GM12878 (cell line): ENCODE results near the gene GID4. TPM values are rescaled to one million over a fixed set of nuclear protein-coding genes. Genes with fewer than 3 reads are reported as not detected.

Experiments
- ASH2L ChIP-seq: fragments of 300-600, 200-600 bp; sonication (generic); IDR thresholded peaks from 2 replicates; pipeline ENCODE4 v1.6.1; 2017; ENCODE audit warnings: low read depth, mild to moderate bottlenecking, borderline replicate concordance
- BRCA1 ChIP-seq: IDR thresholded peaks from 2 replicates; pipeline ENCODE4 v1.6.1; 2011; ENCODE audit warnings: low read depth, low read length, improper control_type of control experiment
- CHD4 ChIP-seq: fragments of 200-600 bp; sonication (generic); IDR thresholded peaks from 2 replicates; pipeline ENCODE4 v1.6.1; 2016; ENCODE audit warnings: mild to moderate bottlenecking
- DPF2 ChIP-seq: fragments of 450-650 bp; IDR thresholded peaks from 2 replicates; pipeline ENCODE4 v1.6.1; 2017; ENCODE audit warnings: mild to moderate bottlenecking
- FOS ChIP-seq: IDR thresholded peaks from 3 replicates; pipeline ENCODE4 v1.6.1; 2011; ENCODE audit warnings: borderline replicate concordance; ENCODE audit not compliant: insufficient read length; ENCODE audit errors: extremely low read depth
- IRF4 ChIP-seq: IDR thresholded peaks from 2 replicates; pipeline ENCODE4 v1.6.1; 2011; ENCODE audit warnings: low read depth, low read length
- MTA3 ChIP-seq: IDR thresholded peaks from 2 replicates; pipeline ENCODE4 v1.6.1; 2012; ENCODE audit warnings: low read length, inconsistent platforms, borderline replicate concordance
- SRF ChIP-seq, 2 experiments: IDR thresholded peaks; 2 replicates each; pipeline ENCODE4 v1.6.1; 2011; ENCODE audit warnings: low read depth in 2 of 2, low read length in 2 of 2, mild to moderate bottlenecking in 1 of 2, moderate library complexity in 1 of 2
- TCF12 ChIP-seq: IDR thresholded peaks from 2 replicates; pipeline ENCODE4 v1.6.1; 2011; ENCODE audit warnings: low read depth, mild to moderate bottlenecking, low read length
- polyA plus RNA-seq, 11 experiments: library from polyadenylated mRNA; depleted of rRNA in 4 of 11; unstranded in 6 of 11; stranded (reverse) in 5 of 11; fragments of >200 nt; fragmentation: Nextera tagmentation in 4 of 11; fragmentation: Illumina TruSeq in 1 of 11; extraction: Ambion mirVana in 4 of 11; extraction: Trizol in 1 of 11; gene quantifications; 1 replicate in 1 of 11; 2 replicates in 10 of 11; pipeline versions ENCODE4 v1.2.1 to v1.2.3, GENCODE V29; 2011 to 2016; ENCODE audit warnings: inconsistent platforms in 2 of 11, missing spikeins in 2 of 11, low read depth in 1 of 11
- total RNA-seq, 4 experiments: library from RNA; depleted of rRNA in 3 of 4; stranded (reverse); fragments of >200 nt in 3 of 4; fragmentation: Illumina TruSeq in 1 of 4; extraction: Trizol in 1 of 4; gene quantifications; 2 replicates each; pipeline versions ENCODE4 v1.2.1 to v1.2.3, GENCODE V29; 2013 to 2021
- TF ChIP-seq, protein P1 (sequence below): fragments of 450-650 bp; IDR thresholded peaks from 2 replicates; pipeline ENCODE4 v1.6.1; 2017; ENCODE audit warnings: mild to moderate bottlenecking, moderate library complexity
- TF ChIP-seq, protein P2 (sequence below): fragments of 450-650 bp; IDR thresholded peaks from 2 replicates; pipeline ENCODE4 v1.6.1; 2016; ENCODE audit warnings: mild to moderate bottlenecking
- TF ChIP-seq, protein P3 (sequence below): fragments of 450-650 bp; formaldehyde crosslinking; IDR thresholded peaks from 2 replicates; pipeline ENCODE4 v1.5.0; 2022; ENCODE audit warnings: mild to moderate bottlenecking, missing genetic modification characterization
- TF ChIP-seq, protein P4 (sequence below): IDR thresholded peaks from 2 replicates; pipeline ENCODE4 v1.6.1; 2012; ENCODE audit warnings: low read depth, low read length, improper control_type of control experiment
- TF ChIP-seq, protein P5 (sequence below): fragments of 450-650 bp; formaldehyde crosslinking; IDR thresholded peaks from 2 replicates; pipeline ENCODE4 v1.4.0; 2022; ENCODE audit warnings: mild to moderate bottlenecking, moderate library complexity

Gene GID4
- total and polyA plus RNA-seq, 10 of the 15 experiments (the other 5 are each of a cell fraction or from before 2014, with no cell fraction given): 0.93 to 7.3 (median 3.6) TPM

DNA sequence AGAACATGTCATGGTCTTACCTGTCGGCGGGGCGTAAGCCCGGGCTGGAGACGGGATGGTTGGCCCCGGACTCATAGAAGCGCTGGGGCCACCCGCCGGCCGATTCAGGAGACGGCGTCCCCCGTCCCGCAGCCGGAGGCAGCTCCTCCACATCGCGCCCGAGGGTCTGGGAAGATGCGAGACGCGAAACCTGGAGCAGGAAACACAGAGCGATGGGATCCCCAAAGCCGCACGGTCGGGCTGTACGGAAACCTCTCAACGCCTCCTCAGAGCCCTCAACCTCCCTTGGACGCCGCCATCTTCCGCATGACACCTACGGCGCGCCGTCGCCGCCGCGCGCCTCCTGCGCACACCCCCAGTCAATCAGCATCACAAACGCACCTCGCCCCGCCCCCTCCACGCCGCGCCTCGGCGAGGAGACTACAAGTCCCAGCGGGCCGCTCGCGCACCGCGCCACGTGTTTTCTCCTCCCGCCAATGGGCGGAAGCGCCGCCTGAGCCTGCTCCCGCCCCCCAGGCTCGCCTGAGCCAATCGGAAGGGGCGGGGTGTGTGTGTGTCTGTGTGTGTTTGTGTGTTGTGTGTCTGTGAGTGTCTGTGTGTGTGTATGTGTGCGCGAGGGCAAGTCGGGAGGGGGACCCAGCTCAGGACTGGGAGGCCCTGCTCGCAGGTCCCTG lies at the start of gene GID4, which contains the start of gene ATPAF2 (continued):
- TF ChIP-seq BRCA1 (no peak), IRF4 (no peak), SRF (IDR thresholded peaks at IDR 0.05; ENCODE audit: low read depth in 2 of 2, low read length in 2 of 2) (peak in 1 of 2 experiments; percentile 72; a peak in 2 of 4 replicates), FOS (peak; percentile 50), MTA3 (no peak), TCF12 (0 out of 2 replicates have a peak, but pooled peaks have one; percentile 13), CHD4 (no peak), DPF2 (peak; percentile 47; the same call in 1 of the 2 replicates), ASH2L (no peak)
- TF ChIP-seq, protein P1, sequence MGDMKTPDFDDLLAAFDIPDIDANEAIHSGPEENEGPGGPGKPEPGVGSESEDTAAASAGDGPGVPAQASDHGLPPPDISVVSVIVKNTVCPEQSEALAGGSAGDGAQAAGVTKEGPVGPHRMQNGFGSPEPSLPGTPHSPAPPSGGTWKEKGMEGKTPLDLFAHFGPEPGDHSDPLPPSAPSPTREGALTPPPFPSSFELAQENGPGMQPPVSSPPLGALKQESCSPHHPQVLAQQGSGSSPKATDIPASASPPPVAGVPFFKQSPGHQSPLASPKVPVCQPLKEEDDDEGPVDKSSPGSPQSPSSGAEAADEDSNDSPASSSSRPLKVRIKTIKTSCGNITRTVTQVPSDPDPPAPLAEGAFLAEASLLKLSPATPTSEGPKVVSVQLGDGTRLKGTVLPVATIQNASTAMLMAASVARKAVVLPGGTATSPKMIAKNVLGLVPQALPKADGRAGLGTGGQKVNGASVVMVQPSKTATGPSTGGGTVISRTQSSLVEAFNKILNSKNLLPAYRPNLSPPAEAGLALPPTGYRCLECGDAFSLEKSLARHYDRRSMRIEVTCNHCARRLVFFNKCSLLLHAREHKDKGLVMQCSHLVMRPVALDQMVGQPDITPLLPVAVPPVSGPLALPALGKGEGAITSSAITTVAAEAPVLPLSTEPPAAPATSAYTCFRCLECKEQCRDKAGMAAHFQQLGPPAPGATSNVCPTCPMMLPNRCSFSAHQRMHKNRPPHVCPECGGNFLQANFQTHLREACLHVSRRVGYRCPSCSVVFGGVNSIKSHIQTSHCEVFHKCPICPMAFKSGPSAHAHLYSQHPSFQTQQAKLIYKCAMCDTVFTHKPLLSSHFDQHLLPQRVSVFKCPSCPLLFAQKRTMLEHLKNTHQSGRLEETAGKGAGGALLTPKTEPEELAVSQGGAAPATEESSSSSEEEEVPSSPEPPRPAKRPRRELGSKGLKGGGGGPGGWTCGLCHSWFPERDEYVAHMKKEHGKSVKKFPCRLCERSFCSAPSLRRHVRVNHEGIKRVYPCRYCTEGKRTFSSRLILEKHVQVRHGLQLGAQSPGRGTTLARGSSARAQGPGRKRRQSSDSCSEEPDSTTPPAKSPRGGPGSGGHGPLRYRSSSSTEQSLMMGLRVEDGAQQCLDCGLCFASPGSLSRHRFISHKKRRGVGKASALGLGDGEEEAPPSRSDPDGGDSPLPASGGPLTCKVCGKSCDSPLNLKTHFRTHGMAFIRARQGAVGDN: no peak
- TF ChIP-seq, protein P2, sequence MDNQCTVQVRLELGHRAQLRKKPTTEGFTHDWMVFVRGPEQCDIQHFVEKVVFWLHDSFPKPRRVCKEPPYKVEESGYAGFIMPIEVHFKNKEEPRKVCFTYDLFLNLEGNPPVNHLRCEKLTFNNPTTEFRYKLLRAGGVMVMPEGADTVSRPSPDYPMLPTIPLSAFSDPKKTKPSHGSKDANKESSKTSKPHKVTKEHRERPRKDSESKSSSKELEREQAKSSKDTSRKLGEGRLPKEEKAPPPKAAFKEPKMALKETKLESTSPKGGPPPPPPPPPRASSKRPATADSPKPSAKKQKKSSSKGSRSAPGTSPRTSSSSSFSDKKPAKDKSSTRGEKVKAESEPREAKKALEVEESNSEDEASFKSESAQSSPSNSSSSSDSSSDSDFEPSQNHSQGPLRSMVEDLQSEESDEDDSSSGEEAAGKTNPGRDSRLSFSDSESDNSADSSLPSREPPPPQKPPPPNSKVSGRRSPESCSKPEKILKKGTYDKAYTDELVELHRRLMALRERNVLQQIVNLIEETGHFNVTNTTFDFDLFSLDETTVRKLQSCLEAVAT: no peak
- TF ChIP-seq, protein P3, sequence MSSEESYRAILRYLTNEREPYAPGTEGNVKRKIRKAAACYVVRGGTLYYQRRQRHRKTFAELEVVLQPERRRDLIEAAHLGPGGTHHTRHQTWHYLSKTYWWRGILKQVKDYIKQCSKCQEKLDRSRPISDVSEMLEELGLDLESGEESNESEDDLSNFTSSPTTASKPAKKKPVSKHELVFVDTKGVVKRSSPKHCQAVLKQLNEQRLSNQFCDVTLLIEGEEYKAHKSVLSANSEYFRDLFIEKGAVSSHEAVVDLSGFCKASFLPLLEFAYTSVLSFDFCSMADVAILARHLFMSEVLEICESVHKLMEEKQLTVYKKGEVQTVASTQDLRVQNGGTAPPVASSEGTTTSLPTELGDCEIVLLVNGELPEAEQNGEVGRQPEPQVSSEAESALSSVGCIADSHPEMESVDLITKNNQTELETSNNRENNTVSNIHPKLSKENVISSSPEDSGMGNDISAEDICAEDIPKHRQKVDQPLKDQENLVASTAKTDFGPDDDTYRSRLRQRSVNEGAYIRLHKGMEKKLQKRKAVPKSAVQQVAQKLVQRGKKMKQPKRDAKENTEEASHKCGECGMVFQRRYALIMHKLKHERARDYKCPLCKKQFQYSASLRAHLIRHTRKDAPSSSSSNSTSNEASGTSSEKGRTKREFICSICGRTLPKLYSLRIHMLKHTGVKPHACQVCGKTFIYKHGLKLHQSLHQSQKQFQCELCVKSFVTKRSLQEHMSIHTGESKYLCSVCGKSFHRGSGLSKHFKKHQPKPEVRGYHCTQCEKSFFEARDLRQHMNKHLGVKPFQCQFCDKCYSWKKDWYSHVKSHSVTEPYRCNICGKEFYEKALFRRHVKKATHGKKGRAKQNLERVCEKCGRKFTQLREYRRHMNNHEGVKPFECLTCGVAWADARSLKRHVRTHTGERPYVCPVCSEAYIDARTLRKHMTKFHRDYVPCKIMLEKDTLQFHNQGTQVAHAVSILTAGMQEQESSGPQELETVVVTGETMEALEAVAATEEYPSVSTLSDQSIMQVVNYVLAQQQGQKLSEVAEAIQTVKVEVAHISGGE (CRISPR knock-in tag): no peak
- TF ChIP-seq, protein P4, sequence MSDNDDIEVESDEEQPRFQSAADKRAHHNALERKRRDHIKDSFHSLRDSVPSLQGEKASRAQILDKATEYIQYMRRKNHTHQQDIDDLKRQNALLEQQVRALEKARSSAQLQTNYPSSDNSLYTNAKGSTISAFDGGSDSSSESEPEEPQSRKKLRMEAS: peak; percentile 95
- TF ChIP-seq, protein P5, sequence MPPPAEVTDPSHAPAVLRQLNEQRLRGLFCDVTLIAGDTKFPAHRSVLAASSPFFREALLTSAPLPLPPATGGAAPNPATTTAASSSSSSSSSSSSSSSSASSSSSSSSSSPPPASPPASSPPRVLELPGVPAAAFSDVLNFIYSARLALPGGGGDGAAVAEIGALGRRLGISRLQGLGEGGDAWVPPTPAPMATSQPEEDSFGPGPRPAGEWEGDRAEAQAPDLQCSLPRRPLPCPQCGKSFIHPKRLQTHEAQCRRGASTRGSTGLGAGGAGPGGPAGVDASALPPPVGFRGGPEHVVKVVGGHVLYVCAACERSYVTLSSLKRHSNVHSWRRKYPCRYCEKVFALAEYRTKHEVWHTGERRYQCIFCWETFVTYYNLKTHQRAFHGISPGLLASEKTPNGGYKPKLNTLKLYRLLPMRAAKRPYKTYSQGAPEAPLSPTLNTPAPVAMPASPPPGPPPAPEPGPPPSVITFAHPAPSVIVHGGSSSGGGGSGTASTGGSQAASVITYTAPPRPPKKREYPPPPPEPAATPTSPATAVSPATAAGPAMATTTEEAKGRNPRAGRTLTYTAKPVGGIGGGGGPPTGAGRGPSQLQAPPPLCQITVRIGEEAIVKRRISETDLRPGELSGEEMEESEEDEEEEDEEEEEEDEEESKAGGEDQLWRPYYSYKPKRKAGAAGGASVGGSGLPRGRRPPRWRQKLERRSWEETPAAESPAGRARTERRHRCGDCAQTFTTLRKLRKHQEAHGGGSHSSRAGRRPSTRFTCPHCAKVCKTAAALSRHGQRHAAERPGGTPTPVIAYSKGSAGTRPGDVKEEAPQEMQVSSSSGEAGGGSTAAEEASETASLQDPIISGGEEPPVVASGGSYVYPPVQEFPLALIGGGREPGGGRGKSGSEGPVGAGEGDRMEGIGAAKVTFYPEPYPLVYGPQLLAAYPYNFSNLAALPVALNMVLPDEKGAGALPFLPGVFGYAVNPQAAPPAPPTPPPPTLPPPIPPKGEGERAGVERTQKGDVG: no peak
